H1 (cell line): Measurements from ENCODE around the gene NR3C2. TPM values are rescaled to one million over a fixed set of nuclear protein-coding genes. Genes with fewer than 3 reads are reported as not detected.

Experiments used
- CBX5 ChIP-seq: fragments of 300-800, 300-1000 bp; sonication (generic); IDR thresholded peaks from 2 replicates; pipeline ENCODE4 v1.7.1; 2016; ENCODE audit warnings: antibody characterized with exemption, low read length, low read depth
- HDAC2 ChIP-seq, 2 experiments: fragments of 300-600 bp in 1 of 2; sonication (generic) in 1 of 2; IDR thresholded peaks; 2 replicates each; pipeline ENCODE4 v1.6.1; 2011 to 2012; ENCODE audit warnings: low read depth in 2 of 2, low read length in 2 of 2, mild to moderate bottlenecking in 2 of 2, moderate library complexity in 2 of 2, borderline replicate concordance in 1 of 2, inconsistent platforms in 1 of 2
- POU5F1 ChIP-seq: IDR thresholded peaks from 2 replicates; pipeline ENCODE4 v1.6.1; 2011; ENCODE audit warnings: low read depth, mild to moderate bottlenecking, low read length, moderate library complexity
- SIX5 ChIP-seq: IDR thresholded peaks from 2 replicates; pipeline ENCODE4 v1.6.1; 2011; ENCODE audit warnings: mild to moderate bottlenecking, low read depth, low read length
- SP1 ChIP-seq: IDR thresholded peaks from 2 replicates; pipeline ENCODE4 v1.6.1; 2011; ENCODE audit warnings: low read depth, low read length
- YY1 ChIP-seq: IDR thresholded peaks from 2 replicates; pipeline ENCODE4 v1.6.1; 2011; ENCODE audit warnings: low read depth, mild to moderate bottlenecking, low read length
- polyA plus RNA-seq, 7 experiments: library from polyadenylated mRNA; depleted of rRNA in 3 of 7; stranded (reverse) in 5 of 7; unstranded in 2 of 7; fragments of >200 nt in 5 of 7; fragments of 200-250 nt in 2 of 7; gene quantifications; 1 replicate in 5 of 7; 2 replicates in 1 of 7; 4 replicates in 1 of 7; pipeline versions ENCODE4 v1.2.1 to v1.2.3, GENCODE V29; 2011 to 2013; ENCODE audit warnings: missing spikeins in 2 of 7, mixed read lengths in 2 of 7
- total RNA-seq: library from RNA; stranded (reverse); fragmentation: NEBNext Ultra II Directional; extraction: Animal tissue kit (Norgen Biotek cat#: 25700); gene quantifications from 2 replicates; pipeline ENCODE4 v1.2.1, GENCODE V29; 2021

Gene NR3C2
- total and polyA plus RNA-seq, 2 of the 8 experiments (the other 6 are each of a cell fraction or from before 2014, with no cell fraction given) = 0.80 to 3.9 TPM

DNA sequence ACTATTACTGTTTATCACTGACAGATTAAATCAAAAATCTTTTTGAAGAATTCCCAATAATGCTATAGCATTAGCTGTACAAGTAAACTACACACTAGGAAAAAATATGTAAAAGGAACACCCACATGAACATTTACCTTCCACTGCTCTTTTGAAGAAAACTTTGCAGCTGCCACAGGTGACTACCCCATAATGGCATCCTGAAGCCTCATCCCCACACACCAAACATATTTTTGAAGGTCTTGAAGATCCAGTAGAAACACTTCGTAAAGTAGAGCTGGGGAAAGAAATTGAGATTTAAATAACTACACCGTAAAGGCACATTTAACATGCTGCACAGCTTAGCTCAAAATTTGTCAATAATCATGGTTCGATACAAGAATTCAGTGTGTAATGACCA lies 182.4 kb downstream of the NR3C2 start (continued):
- no peak for TF ChIP-seq SP1
- no peak for TF ChIP-seq HDAC2 (IDR thresholded peaks at IDR 0.05; ENCODE audit: borderline replicate concordance in 1 of 2, low read depth in 2 of 2, low read length in 2 of 2)
- no peak for TF ChIP-seq YY1
- no peak for TF ChIP-seq SIX5
- no peak for TF ChIP-seq POU5F1
- no peak for TF ChIP-seq CBX5
